Measurements from ENCODE around the gene SVOP. TPM values are rescaled to one million over a fixed set of nuclear protein-coding genes. Genes with fewer than 3 reads are reported as not detected.
A peak's percentile ranks its signal among the peaks of the same experiment; 100 is the strongest.
"Not testable (repeated sequence)": the region's sequence is repeated elsewhere in the genome, so short reads cannot be mapped to it uniquely, and the experiment has no call there.

Gene SVOP
- total RNA-seq, 1 experiment from 2014 or later: not detected

DNA sequence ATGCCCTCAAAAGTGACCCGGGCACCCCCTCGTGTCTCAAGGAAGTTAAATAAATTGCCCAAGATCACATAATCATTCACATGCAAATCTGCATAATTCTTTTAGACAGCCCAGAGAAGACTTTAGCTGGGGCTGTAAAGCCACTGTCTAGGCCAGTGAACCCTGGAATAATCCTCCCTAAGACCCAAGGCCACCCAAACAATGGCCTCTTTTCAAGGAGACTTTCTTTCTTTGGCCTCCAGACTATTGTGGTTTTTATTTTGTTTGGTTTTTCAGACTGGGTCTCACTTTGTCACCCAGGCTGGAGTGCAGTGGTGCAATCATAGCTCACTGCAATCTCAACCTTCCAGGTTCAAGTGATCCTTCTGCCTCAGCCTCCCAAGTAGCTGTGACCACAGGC, 10.6 kb downstream of the SVOP start:
- Histone ChIP-seq H3K27me3 (no peaks in the 10 kb centered on the region; the same call in 1 of the 2 replicates), H3K36me3 (no peaks in the 10 kb centered on the region), H3K4me3 (no peak overlapping the region), H3K9me3 (replicated peaks) (no peaks in the 10 kb centered on the region), H3K27ac (no peak overlapping the region), H3K4me1 (no peaks in the 10 kb centered on the region; the same call in 1 of the 2 replicates)
- DNase-seq: peak in 1 of 2 experiments; percentile 11

- peak; percentile 25 to 48 for DNase-seq
- no peaks in the 10 kb centered on the region for H3K9me3 ChIP-seq (replicated peaks)
- no peaks in the 10 kb centered on the region for H3K36me3 ChIP-seq
- H3K4me1 ChIP-seq: no peaks in the 10 kb centered on the region; the same call in 1 of the 2 replicates
- no peaks in the 10 kb centered on the region; the same call in 1 of the 2 replicates for H3K27me3 ChIP-seq
- H3K27ac ChIP-seq: no peak overlapping the region
- no peak overlapping the region for H3K4me3 ChIP-seq
These were observed 11.1 kb downstream of the SVOP start for GRCh38 chr12:109009766-109010165.

DNA sequence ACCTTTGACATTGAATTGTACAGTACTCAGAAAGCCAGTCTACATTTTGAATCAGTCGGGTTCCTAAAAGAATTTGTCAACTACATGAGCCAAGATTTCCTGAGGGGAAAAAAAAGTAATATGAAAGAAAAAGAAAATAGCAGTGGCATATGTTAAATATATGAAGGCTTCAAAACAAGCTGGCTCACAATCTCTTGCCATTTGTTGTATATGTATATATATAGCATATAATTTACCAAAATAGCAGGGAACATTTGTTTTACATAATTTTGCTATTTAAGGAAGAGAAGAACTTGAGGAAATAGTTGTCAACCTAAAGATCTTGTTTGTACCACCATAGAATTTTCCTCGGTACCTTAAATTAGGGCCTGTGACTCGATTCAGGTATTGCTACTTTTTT, 16.9 kb downstream of the SVOP start:
- DNase-seq: no peak
- no peaks in the 10 kb centered on the region for H3K9me3 ChIP-seq (replicated peaks)
- H3K27ac ChIP-seq: no peak overlapping the region

GRCh38 chr12:108996320-108996719, 24.5 kb downstream of the SVOP start:
- Histone ChIP-seq H3K27ac (no peak overlapping the region), H3K36me3 (no peaks in the 10 kb centered on the region), H3K4me1 (no peaks in the 10 kb centered on the region), H3K9me3 (replicated peaks) (no peaks in the 10 kb centered on the region), H3K4me3 (no peak overlapping the region), H3K27me3 (no peaks in the 10 kb centered on the region)
- DNase-seq: no peak

More for the DNA sequence above, 16.9 kb downstream of the SVOP start:
- no peak overlapping the region for H3K4me3 ChIP-seq
- H3K4me1 ChIP-seq: no peaks in the 10 kb centered on the region
- H3K36me3 ChIP-seq: no peaks in the 10 kb centered on the region
- H3K27me3 ChIP-seq: no peaks in the 10 kb centered on the region

DNA sequence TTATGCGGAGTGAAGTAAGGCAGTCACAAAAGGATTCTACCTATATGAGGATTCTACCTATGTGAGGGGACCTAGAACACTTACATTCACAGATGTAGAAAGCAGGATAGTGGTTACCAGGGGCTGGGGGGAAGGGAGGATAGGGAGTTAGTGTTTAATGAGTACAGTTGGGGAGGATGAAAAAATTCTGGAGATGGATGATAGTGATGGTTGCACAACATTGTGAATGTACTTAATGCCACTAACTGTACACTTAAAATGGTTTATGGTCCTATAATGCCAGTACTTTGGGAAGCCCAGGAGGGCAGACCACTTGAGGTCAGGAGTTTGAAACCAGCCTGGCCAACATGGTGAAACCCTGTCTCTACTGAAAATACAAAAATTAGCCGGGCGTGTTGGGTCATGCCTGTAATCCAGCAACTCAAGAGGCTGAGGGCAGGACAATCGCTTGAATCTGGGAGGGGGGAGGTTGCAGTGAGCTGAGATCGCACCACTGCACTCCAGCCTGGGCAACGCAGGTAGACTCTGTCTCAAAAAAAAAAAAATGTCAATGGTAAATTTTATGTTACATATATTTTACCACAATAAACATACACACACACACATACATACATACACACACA, 25.4 kb downstream of the SVOP start:
- H3K27me3 ChIP-seq: no peaks in the 10 kb centered on the region
- H3K4me1 ChIP-seq: no peaks in the 10 kb centered on the region
- DNase-seq: no peak
- no peak overlapping the region for H3K4me3 ChIP-seq
- no peaks in the 10 kb centered on the region for H3K9me3 ChIP-seq (replicated peaks)
- no peak overlapping the region for H3K27ac ChIP-seq
- no peaks in the 10 kb centered on the region for H3K36me3 ChIP-seq

- H3K9me3 ChIP-seq (replicated peaks); H3K27ac ChIP-seq; H3K4me3 ChIP-seq; H3K36me3 ChIP-seq; H3K27me3 ChIP-seq; DNase-seq; H3K4me1 ChIP-seq: not testable (repeated sequence)
These were observed 30.8 kb downstream of the SVOP start for GRCh38 chr12:108990103-108990502.

- no peak for DNase-seq
- Histone ChIP-seq H3K9me3 (replicated peaks) (no peaks in the 10 kb centered on the region), H3K36me3 (no peaks in the 10 kb centered on the region)
These were observed 31.5 kb downstream of the SVOP start for GRCh38 chr12:108989376-108989775.

DNA sequence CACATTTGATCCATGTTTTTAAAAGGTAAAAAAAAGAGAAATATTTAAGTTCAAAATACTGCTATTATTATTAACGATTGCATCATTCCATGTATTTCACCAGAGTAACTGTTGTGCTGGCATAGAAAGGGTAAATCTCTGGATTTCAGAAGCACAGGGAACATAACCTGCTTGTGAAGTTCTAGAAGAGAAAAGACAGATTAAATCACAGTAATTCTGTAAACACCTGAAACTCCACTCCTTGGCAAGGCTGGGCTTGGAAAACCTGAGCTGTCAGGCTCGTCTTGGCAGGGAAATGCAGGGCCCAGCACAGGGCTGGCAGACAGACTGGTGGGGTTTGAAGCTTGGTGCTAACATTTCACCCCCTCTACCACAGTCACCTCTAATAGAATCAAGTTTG, 35.1 kb downstream of the SVOP start:
- H3K4me1 ChIP-seq: no peaks in the 10 kb centered on the region
- no peak for DNase-seq
- H3K27ac ChIP-seq: no peak overlapping the region

More at GRCh38 chr12:108989376-108989775, 31.5 kb downstream of the SVOP start:
- Histone ChIP-seq H3K4me3 (no peak overlapping the region), H3K27ac (no peak overlapping the region), H3K27me3 (no peaks in the 10 kb centered on the region), H3K4me1 (no peaks in the 10 kb centered on the region)

GRCh38 chr12:108983227-108983626, 37.6 kb downstream of the SVOP start:
- Histone ChIP-seq H3K36me3 (no peaks in the 10 kb centered on the region), H3K9me3 (replicated peaks) (no peaks in the 10 kb centered on the region; the same call in 1 of the 2 replicates), H3K4me1 (no peaks in the 10 kb centered on the region), H3K4me3 (no peak overlapping the region), H3K27ac (no peak overlapping the region), H3K27me3 (no peaks in the 10 kb centered on the region)
- DNase-seq: no peak

More for the DNA sequence above, 35.1 kb downstream of the SVOP start:
- H3K36me3 ChIP-seq: no peaks in the 10 kb centered on the region
- no peaks in the 10 kb centered on the region for H3K27me3 ChIP-seq
- no peak overlapping the region for H3K4me3 ChIP-seq
- no peaks in the 10 kb centered on the region; the same call in 1 of the 2 replicates for H3K9me3 ChIP-seq (replicated peaks)

GRCh38 chr12:108982621-108983219, 38.1 kb downstream of the SVOP start:
- Histone ChIP-seq H3K36me3 (no peaks in the 10 kb centered on the region), H3K27me3 (no peaks in the 10 kb centered on the region), H3K9me3 (replicated peaks) (no peaks in the 10 kb centered on the region; the same call in 1 of the 2 replicates), H3K4me1 (no peaks in the 10 kb centered on the region), H3K4me3 (no peak overlapping the region), H3K27ac (no peak overlapping the region)
- DNase-seq: no peak

DNA sequence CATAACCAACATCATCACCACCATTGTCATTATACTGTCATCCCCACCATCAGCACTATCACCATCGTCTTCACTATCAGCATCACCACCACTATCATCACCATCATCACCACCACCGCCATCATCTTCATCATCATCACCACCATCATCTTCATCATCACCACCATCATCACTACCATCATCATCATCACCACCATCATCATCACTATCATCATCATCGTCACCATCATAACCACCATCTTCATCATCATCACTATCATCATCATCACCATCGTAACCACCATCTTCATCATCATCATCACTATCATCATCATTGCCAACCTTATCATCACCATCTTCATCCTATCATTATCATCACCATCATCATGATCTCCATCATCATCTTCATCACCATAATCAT, 39.0 kb downstream of the SVOP start:
- Histone ChIP-seq H3K9me3 (replicated peaks) (no peaks in the 10 kb centered on the region; the same call in 1 of the 2 replicates), H3K4me3 (no peak overlapping the region)

DNA sequence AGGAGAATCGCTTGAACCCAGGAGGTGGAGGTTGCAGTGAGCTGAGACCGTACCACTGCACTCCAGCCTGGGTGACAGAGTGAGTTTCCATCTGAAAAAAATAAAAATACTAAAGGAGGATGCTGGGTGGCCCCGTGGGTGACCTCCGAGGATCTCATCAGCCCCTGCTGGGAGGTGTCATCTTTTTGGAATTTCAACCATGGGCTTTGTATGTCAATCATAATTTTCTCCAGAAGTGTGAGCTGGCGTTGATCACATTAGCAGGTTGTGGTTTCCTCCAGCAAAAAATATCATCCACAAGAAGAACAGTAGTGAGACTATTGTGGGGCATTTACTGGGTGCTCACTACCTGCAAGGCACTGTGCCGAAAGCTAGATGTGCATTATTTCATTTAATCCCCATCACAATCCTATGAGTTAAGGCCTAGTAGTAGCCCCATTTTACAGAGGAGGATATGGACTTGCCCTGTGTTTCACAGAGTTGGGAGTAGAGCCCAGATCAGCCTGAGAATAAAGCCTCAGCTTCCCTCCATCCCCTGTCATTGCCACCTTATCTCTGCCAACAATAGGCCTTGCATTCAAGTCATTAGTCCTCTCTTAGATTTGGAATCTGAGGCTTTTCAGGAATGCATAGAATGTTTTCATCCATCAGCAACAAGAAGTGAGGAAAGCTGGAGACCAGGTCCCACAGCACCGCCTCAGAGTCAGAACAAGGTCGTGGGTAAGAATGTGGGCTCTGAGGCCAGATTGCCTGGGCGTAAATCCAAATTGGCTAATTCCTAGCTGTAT, 39.8 kb downstream of the SVOP start:
- Histone ChIP-seq H3K27me3 (no peaks in the 10 kb centered on the region), H3K36me3 (no peaks in the 10 kb centered on the region), H3K4me3 (no peak overlapping the region), H3K27ac (no peak overlapping the region), H3K4me1 (no peaks in the 10 kb centered on the region), H3K9me3 (replicated peaks) (no peaks in the 10 kb centered on the region; the same call in 1 of the 2 replicates)
- DNase-seq: no peak

More for the DNA sequence above, 39.0 kb downstream of the SVOP start:
- DNase-seq: no peak
- Histone ChIP-seq H3K36me3 (no peaks in the 10 kb centered on the region), H3K4me1 (no peaks in the 10 kb centered on the region), H3K27ac (no peak overlapping the region), H3K27me3 (no peaks in the 10 kb centered on the region)

DNA sequence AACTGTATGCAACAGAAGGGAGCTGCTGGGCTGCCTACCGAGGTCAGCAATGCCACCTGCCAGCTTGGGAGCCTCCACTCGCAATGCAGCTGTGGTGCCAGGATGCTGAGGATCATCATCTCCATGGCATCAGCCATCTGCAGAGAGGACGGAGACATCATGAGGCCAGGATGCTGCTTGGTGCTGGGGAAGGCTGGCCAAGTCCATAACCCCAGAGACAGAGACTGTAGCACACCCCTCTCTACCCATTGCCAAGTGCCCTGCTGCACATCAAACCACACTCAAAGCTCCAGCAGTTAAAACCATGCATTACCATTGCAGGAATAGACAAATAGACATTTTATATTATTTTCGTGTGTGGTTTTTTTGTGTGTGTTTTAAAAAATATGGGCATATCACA, 43.5 kb downstream of the SVOP start:
- H3K4me1 ChIP-seq: no peaks in the 10 kb centered on the region
- H3K9me3 ChIP-seq (replicated peaks): no peaks in the 10 kb centered on the region
- H3K4me3 ChIP-seq: no peak overlapping the region
- DNase-seq: no peak
- H3K27ac ChIP-seq: no peak overlapping the region
- no peaks in the 10 kb centered on the region for H3K27me3 ChIP-seq
- H3K36me3 ChIP-seq: no peaks in the 10 kb centered on the region

GRCh38 chr12:108975024-108975593, 45.8 kb downstream of the SVOP start:
- no peak overlapping the region for H3K27ac ChIP-seq
- no peaks in the 10 kb centered on the region for H3K36me3 ChIP-seq
- no peak overlapping the region for H3K4me3 ChIP-seq
- H3K27me3 ChIP-seq: no peaks in the 10 kb centered on the region
- H3K9me3 ChIP-seq (replicated peaks): no peaks in the 10 kb centered on the region
- H3K4me1 ChIP-seq: no peaks in the 10 kb centered on the region
- no peak for DNase-seq

GRCh38 chr12:108973629-108974152, 47.2 kb downstream of the SVOP start:
- Histone ChIP-seq H3K36me3 (no peaks in the 10 kb centered on the region), H3K27me3 (no peaks in the 10 kb centered on the region), H3K4me3 (no peak overlapping the region), H3K9me3 (replicated peaks) (no peaks in the 10 kb centered on the region), H3K4me1 (no peaks in the 10 kb centered on the region), H3K27ac (no peak overlapping the region)
- no peak for DNase-seq
